ENCODE results near the gene KISS1.
"Not testable (repeated sequence)": the region's sequence is repeated elsewhere in the genome, so short reads cannot be mapped to it uniquely, and the experiment has no call there.

Gene KISS1

GRCh38 chr1:204238520-204238919, 42.2 kb upstream of the KISS1 start:
- not testable (repeated sequence) for H3K4me2 ChIP-seq (ENCODE audit: low read length); DNase-seq; H3K9ac ChIP-seq (ENCODE audit: low read length); H3K56ac ChIP-seq (ENCODE audit: low read length); H3K27me3 ChIP-seq (ENCODE audit: insufficient read depth, low read length, poor library complexity); H3K4me3 ChIP-seq (ENCODE audit: low read length); H2BK15ac ChIP-seq (replicated peaks; ENCODE audit: low read depth); H2AK5ac ChIP-seq (ENCODE audit: low read length); H3K18ac ChIP-seq (ENCODE audit: low read length); H3K27ac ChIP-seq (ENCODE audit: low read depth, low read length); H3K4me1 ChIP-seq (ENCODE audit: control insufficient read depth, low read depth, low read length); H3K79me1 ChIP-seq (ENCODE audit: low read length); H2BK5ac ChIP-seq (ENCODE audit: low read length); H3K4ac ChIP-seq (ENCODE audit: low read depth, low read length); H4K8ac ChIP-seq (ENCODE audit: low read depth, low read length); H3K36me3 ChIP-seq (ENCODE audit: control insufficient read depth, insufficient read depth, low read length); H3K23ac ChIP-seq (ENCODE audit: low read length); H4K5ac ChIP-seq (ENCODE audit: low read length); H2BK120ac ChIP-seq (ENCODE audit: low read depth, low read length); H3K79me2 ChIP-seq (ENCODE audit: control insufficient read depth, insufficient read depth, low read length)
- WGBS (ENCODE audit: extremely low coverage, insufficient coverage, low lambda C conversion rate) = no CpG with 5 or more reads among the region's 2 CpGs

GRCh38 chr1:204237515-204237914, 41.2 kb upstream of the KISS1 start:
- WGBS (ENCODE audit: extremely low coverage, insufficient coverage, low lambda C conversion rate) = no CpG with 5 or more reads among the region's 1 CpG
- not testable (repeated sequence) for H3K36me3 ChIP-seq (ENCODE audit: control insufficient read depth, insufficient read depth, low read length)

DNA sequence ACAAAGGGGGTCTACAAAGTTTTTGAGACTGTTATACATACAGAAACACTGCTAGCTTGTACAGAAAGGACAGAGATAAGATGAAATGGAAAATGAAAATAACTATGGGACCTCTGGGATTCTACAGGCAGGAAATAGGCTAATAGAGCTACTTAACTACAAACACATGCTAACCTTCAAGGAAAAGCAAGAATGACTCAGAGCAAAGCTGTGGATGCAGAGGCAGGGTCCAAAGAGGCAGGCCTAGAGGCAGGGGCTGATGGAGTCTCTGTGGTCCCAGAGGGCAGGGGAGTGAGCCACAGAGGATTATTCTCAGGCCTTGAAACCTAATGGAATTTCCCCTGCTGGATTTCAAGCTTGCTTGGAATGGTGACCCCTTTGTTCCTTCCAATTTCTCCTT, 36.2 kb upstream of the KISS1 start:
- H3K18ac ChIP-seq (ENCODE audit: low read length) = no peak overlapping the region
- no peaks in the 10 kb centered on the region for H3K27me3 ChIP-seq (ENCODE audit: insufficient read depth, low read length, poor library complexity)
- H2AK5ac ChIP-seq (ENCODE audit: low read length) = no peak overlapping the region
- H3K36me3 ChIP-seq (ENCODE audit: control insufficient read depth, insufficient read depth, low read length) = no peaks in the 10 kb centered on the region
- no peak overlapping the region for H2BK120ac ChIP-seq (ENCODE audit: low read depth, low read length)
- H3K23ac ChIP-seq (ENCODE audit: low read length) = no peak overlapping the region
- H2BK5ac ChIP-seq (ENCODE audit: low read length) = no peak overlapping the region
- no peak overlapping the region for H3K56ac ChIP-seq (ENCODE audit: low read length)
- no peak overlapping the region for H4K8ac ChIP-seq (ENCODE audit: low read depth, low read length)
- H3K27ac ChIP-seq (ENCODE audit: low read depth, low read length) = no peak overlapping the region
- no peaks in the 10 kb centered on the region for H3K79me2 ChIP-seq (ENCODE audit: control insufficient read depth, insufficient read depth, low read length)
- H3K4me1 ChIP-seq (ENCODE audit: control insufficient read depth, low read depth, low read length) = no peaks in the 10 kb centered on the region
- no peak overlapping the region for H3K4ac ChIP-seq (ENCODE audit: low read depth, low read length)
- no peaks in the 10 kb centered on the region for H3K79me1 ChIP-seq (ENCODE audit: low read length)
- H3K4me3 ChIP-seq (ENCODE audit: low read length) = no peak overlapping the region
- no peak overlapping the region for H3K4me2 ChIP-seq (ENCODE audit: low read length)
- no peak for DNase-seq
- no peak overlapping the region for H2BK15ac ChIP-seq (replicated peaks; ENCODE audit: low read depth)
- no peak overlapping the region for H4K5ac ChIP-seq (ENCODE audit: low read length)
- H3K9ac ChIP-seq (ENCODE audit: low read length) = no peak overlapping the region

More at GRCh38 chr1:204237515-204237914, 41.2 kb upstream of the KISS1 start:
- H3K79me1 ChIP-seq (ENCODE audit: low read length); H3K56ac ChIP-seq (ENCODE audit: low read length); H3K4me2 ChIP-seq (ENCODE audit: low read length); H3K4ac ChIP-seq (ENCODE audit: low read depth, low read length); H3K4me1 ChIP-seq (ENCODE audit: control insufficient read depth, low read depth, low read length); H3K4me3 ChIP-seq (ENCODE audit: low read length); H3K79me2 ChIP-seq (ENCODE audit: control insufficient read depth, insufficient read depth, low read length); H2AK5ac ChIP-seq (ENCODE audit: low read length); H3K9ac ChIP-seq (ENCODE audit: low read length); H4K8ac ChIP-seq (ENCODE audit: low read depth, low read length); DNase-seq; H4K5ac ChIP-seq (ENCODE audit: low read length); H2BK120ac ChIP-seq (ENCODE audit: low read depth, low read length); H3K23ac ChIP-seq (ENCODE audit: low read length); H2BK15ac ChIP-seq (replicated peaks; ENCODE audit: low read depth); H2BK5ac ChIP-seq (ENCODE audit: low read length); H3K18ac ChIP-seq (ENCODE audit: low read length); H3K27me3 ChIP-seq (ENCODE audit: insufficient read depth, low read length, poor library complexity); H3K27ac ChIP-seq (ENCODE audit: low read depth, low read length): not testable (repeated sequence)

GRCh38 chr1:204230211-204230610, 33.9 kb upstream of the KISS1 start:
- Histone ChIP-seq H2AK5ac (ENCODE audit: low read length) (no peak overlapping the region), H3K4me3 (ENCODE audit: low read length) (no peak overlapping the region), H2BK15ac (replicated peaks; ENCODE audit: low read depth) (no peak overlapping the region), H4K8ac (ENCODE audit: low read depth, low read length) (no peak overlapping the region), H3K36me3 (ENCODE audit: control insufficient read depth, insufficient read depth, low read length) (no peaks in the 10 kb centered on the region), H3K27me3 (ENCODE audit: insufficient read depth, low read length, poor library complexity) (no peaks in the 10 kb centered on the region), H3K4ac (ENCODE audit: low read depth, low read length) (no peak overlapping the region), H3K18ac (ENCODE audit: low read length) (no peak overlapping the region), H2BK5ac (ENCODE audit: low read length) (no peak overlapping the region), H3K4me2 (ENCODE audit: low read length) (no peak overlapping the region), H3K9ac (ENCODE audit: low read length) (no peak overlapping the region), H3K27ac (ENCODE audit: low read depth, low read length) (no peak overlapping the region), H4K5ac (ENCODE audit: low read length) (no peak overlapping the region), H3K56ac (ENCODE audit: low read length) (no peak overlapping the region), H3K4me1 (ENCODE audit: control insufficient read depth, low read depth, low read length) (no peaks in the 10 kb centered on the region), H3K23ac (ENCODE audit: low read length) (no peak overlapping the region), H2BK120ac (ENCODE audit: low read depth, low read length) (no peak overlapping the region), H3K79me2 (ENCODE audit: control insufficient read depth, insufficient read depth, low read length) (no peaks in the 10 kb centered on the region), H3K79me1 (ENCODE audit: low read length) (no peaks in the 10 kb centered on the region)
- DNase-seq = no peak
- WGBS (ENCODE audit: extremely low coverage, insufficient coverage, low lambda C conversion rate) = no CpG with 5 or more reads among the region's 14 CpGs

DNA sequence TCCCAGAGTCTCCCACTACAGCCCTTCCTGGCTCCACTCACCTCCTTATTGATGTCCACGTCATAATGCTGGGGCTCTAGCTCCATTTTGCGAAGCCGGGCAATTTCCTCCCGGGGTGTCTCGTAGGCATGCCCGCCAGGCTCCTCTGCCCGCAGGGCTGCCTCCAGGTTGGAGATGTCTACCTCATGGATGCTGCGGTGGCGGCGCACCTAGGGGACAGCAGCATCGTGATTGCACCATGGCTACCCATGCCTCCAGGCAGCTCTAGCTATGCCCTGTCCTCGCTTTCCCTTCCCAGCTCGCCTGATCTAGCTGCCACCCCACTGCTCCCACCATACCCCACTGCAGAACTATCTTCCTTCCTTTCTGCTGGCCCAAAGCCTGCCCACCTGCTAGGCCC, 32.6 kb upstream of the KISS1 start:
- H3K79me1 ChIP-seq (ENCODE audit: low read length) = no peaks in the 10 kb centered on the region
- H2BK120ac ChIP-seq (ENCODE audit: low read depth, low read length) = no peak overlapping the region
- H3K27me3 ChIP-seq (ENCODE audit: insufficient read depth, low read length, poor library complexity) = no peaks in the 10 kb centered on the region
- H3K36me3 ChIP-seq (ENCODE audit: control insufficient read depth, insufficient read depth, low read length) = no peaks in the 10 kb centered on the region
- H3K79me2 ChIP-seq (ENCODE audit: control insufficient read depth, insufficient read depth, low read length) = no peaks in the 10 kb centered on the region
- no peak overlapping the region for H3K4ac ChIP-seq (ENCODE audit: low read depth, low read length)
- no peak overlapping the region for H3K23ac ChIP-seq (ENCODE audit: low read length)
- H2AK5ac ChIP-seq (ENCODE audit: low read length) = no peak overlapping the region
- no peak overlapping the region for H3K4me2 ChIP-seq (ENCODE audit: low read length)
- H4K8ac ChIP-seq (ENCODE audit: low read depth, low read length) = no peak overlapping the region
- no peak for DNase-seq
- WGBS (ENCODE audit: extremely low coverage, insufficient coverage, low lambda C conversion rate) = no CpG with 5 or more reads among the region's 13 CpGs
- no peak overlapping the region for H3K4me3 ChIP-seq (ENCODE audit: low read length)
- no peak overlapping the region for H4K5ac ChIP-seq (ENCODE audit: low read length)
- no peaks in the 10 kb centered on the region for H3K4me1 ChIP-seq (ENCODE audit: control insufficient read depth, low read depth, low read length)
- H3K18ac ChIP-seq (ENCODE audit: low read length) = no peak overlapping the region
- no peak overlapping the region for H2BK5ac ChIP-seq (ENCODE audit: low read length)
- no peak overlapping the region for H2BK15ac ChIP-seq (replicated peaks; ENCODE audit: low read depth)
- H3K56ac ChIP-seq (ENCODE audit: low read length) = no peak overlapping the region
- no peak overlapping the region for H3K27ac ChIP-seq (ENCODE audit: low read depth, low read length)
- H3K9ac ChIP-seq (ENCODE audit: low read length) = no peak overlapping the region

DNA sequence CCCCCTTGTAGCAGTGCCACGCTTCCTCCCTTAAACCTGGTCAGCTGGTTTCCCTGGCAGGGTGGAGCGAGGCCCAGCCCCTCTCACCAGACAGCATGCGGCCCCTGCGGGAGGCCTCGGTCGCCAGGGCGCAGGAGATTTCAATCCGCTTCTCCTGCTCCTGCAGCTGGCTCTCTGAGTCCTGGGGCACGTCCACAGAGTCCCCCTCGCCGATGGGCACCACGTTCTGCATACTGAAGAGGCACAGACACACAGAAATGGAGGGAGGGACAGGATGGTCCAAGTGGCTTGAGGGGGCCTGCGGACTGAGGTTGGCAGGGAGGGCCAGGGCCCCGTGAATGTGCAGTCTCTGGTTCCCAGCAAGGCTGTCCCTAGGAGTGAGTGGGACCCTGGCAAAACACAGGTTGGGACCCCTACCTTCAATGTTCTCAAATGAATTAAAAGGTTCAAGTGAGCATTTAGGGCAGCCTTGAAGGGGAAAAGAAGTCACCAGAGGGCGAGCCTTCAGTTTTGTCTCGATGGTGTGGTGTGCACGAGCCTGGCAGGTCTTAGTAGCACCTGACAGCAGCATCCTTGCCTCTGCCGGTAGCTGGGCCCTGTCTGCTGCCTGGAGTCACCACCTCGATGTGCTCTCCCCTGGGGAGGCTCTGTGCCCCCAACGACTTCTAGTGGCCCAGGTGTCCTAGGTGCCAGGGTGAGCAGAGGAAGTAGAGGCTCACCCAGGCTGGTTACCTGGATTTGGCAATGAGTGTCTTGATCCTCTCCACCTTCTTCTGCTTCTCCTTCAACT, 31.9 kb upstream of the KISS1 start:
- DNase-seq = no peak
- Histone ChIP-seq H3K36me3 (ENCODE audit: control insufficient read depth, insufficient read depth, low read length) (no peaks in the 10 kb centered on the region), H2BK120ac (ENCODE audit: low read depth, low read length) (no peak overlapping the region), H3K23ac (ENCODE audit: low read length) (no peak overlapping the region), H3K27ac (ENCODE audit: low read depth, low read length) (no peak overlapping the region), H3K4ac (ENCODE audit: low read depth, low read length) (no peak overlapping the region), H2BK5ac (ENCODE audit: low read length) (no peak overlapping the region), H3K27me3 (ENCODE audit: insufficient read depth, low read length, poor library complexity) (no peaks in the 10 kb centered on the region), H3K56ac (ENCODE audit: low read length) (no peak overlapping the region), H3K9ac (ENCODE audit: low read length) (no peak overlapping the region), H3K18ac (ENCODE audit: low read length) (no peak overlapping the region), H3K4me2 (ENCODE audit: low read length) (no peak overlapping the region), H2AK5ac (ENCODE audit: low read length) (no peak overlapping the region), H3K79me2 (ENCODE audit: control insufficient read depth, insufficient read depth, low read length) (no peaks in the 10 kb centered on the region), H3K79me1 (ENCODE audit: low read length) (no peaks in the 10 kb centered on the region), H3K4me1 (ENCODE audit: control insufficient read depth, low read depth, low read length) (no peaks in the 10 kb centered on the region), H2BK15ac (replicated peaks; ENCODE audit: low read depth) (no peak overlapping the region), H4K8ac (ENCODE audit: low read depth, low read length) (no peak overlapping the region), H3K4me3 (ENCODE audit: low read length) (no peak overlapping the region), H4K5ac (ENCODE audit: low read length) (no peak overlapping the region)
- no CpG with 5 or more reads among the region's 20 CpGs for WGBS (ENCODE audit: extremely low coverage, insufficient coverage, low lambda C conversion rate)

Measured in mesendoderm (in vitro differentiated cells).